SK-N-SH (cell line): ENCODE results near the gene WWP2. TPM values are rescaled to one million over a fixed set of nuclear protein-coding genes. Genes with fewer than 3 reads are reported as not detected.

Experiments used
- CTCF ChIA-PET: fragments of 300-600, 350-600 bp; formaldehyde crosslinking; extraction: SDS; loops from one replicate; lab custom pipeline; 2021; lab: Yijun Ruan, JAX
- POLR2A ChIA-PET: fragments of 350-600 bp; sonication (Branson Sonifier 250); formaldehyde crosslinking; extraction: SDS; loops from one replicate; lab custom pipeline; 2020; ENCODE audit warnings: antibody characterized with exemption, inconsistent platforms; lab: Yijun Ruan, JAX
- DNase-seq: peaks from one replicate; pipeline ENCODE4 v3.0.0; 2012
- H2AFZ ChIP-seq: fragments of 200-600 bp; sonication (generic); 2 replicates; pipeline ENCODE4 v1.8.1; 2016; ENCODE audit warnings: antibody characterized with exemption, mild to moderate bottlenecking, low read depth
- H3F3A ChIP-seq: fragments of 200-600 bp; sonication (generic); replicated peaks from 2 replicates; pipeline ENCODE3; 2016; ENCODE audit warnings: antibody characterized with exemption, mild to moderate bottlenecking; ENCODE audit not compliant: insufficient read depth
- H3K27ac ChIP-seq, 2 experiments: fragments of 200-500 bp in 1 of 2; fragments of 200-600 bp in 1 of 2; sonication (Bioruptor generic) in 1 of 2; sonication (generic), shearing (Covaris generic) in 1 of 2; 2 replicates each; pipeline versions ENCODE4 v1.5.1 to v1.6.1; 2014 to 2016; ENCODE audit warnings: low read depth in 2 of 2, inconsistent platforms in 1 of 2, low read length in 1 of 2, mild to moderate bottlenecking in 1 of 2, mixed read lengths in 1 of 2
- H3K27me3 ChIP-seq: fragments of 200-600 bp; sonication (generic), shearing (Covaris generic); 2 replicates; pipeline ENCODE4 v1.6.1; 2016; ENCODE audit warnings: mixed run types; ENCODE audit not compliant: insufficient read depth
- H3K36me3 ChIP-seq, 2 experiments: fragments of 200-500 bp in 1 of 2; fragments of 200-600 bp in 1 of 2; sonication (Bioruptor generic) in 1 of 2; sonication (generic) in 1 of 2; replicated peaks in 1 of 2; 2 replicates each; pipeline versions ENCODE3 to v1.5.1; 2014 to 2016; ENCODE audit warnings: low read length in 1 of 2, mild to moderate bottlenecking in 1 of 2; ENCODE audit not compliant: insufficient read depth in 2 of 2, control insufficient read depth in 1 of 2
- H3K4me1 ChIP-seq, 2 experiments: fragments of 200-500 bp in 1 of 2; fragments of 200-600 bp in 1 of 2; sonication (Bioruptor generic) in 1 of 2; sonication (generic), shearing (Covaris generic) in 1 of 2; 2 replicates each; pipeline versions ENCODE4 v1.5.1 to v1.6.1; 2014 to 2016; ENCODE audit warnings: low read depth in 1 of 2, low read length in 1 of 2, mixed run types in 1 of 2; ENCODE audit not compliant: insufficient read depth in 2 of 2, control insufficient read depth in 1 of 2
- H3K4me2 ChIP-seq: fragments of 200-600 bp; sonication (generic), shearing (Covaris generic); 2 replicates; pipeline ENCODE4 v1.6.1; 2017; ENCODE audit warnings: mixed run types
- H3K4me3 ChIP-seq, 2 experiments: fragments of 200-500 bp in 1 of 2; fragments of 200-600 bp in 1 of 2; sonication (Bioruptor generic) in 1 of 2; sonication (generic), shearing (Covaris generic) in 1 of 2; 2 replicates each; pipeline versions ENCODE4 v1.5.1 to v1.8.1; 2014 to 2016; ENCODE audit warnings: low read depth in 2 of 2, inconsistent platforms in 1 of 2, low read length in 1 of 2, mild to moderate bottlenecking in 1 of 2, mixed read lengths in 1 of 2, moderate library complexity in 1 of 2
- H3K79me2 ChIP-seq: fragments of 200-600 bp; sonication (generic); 2 replicates; pipeline ENCODE4 v1.8.1; 2017; ENCODE audit warnings: mild to moderate bottlenecking; ENCODE audit not compliant: insufficient read depth
- H3K9ac ChIP-seq: fragments of 200-600 bp; sonication (generic); 2 replicates; pipeline ENCODE4 v1.6.1; 2017; ENCODE audit warnings: mixed run types
- H3K9me2 ChIP-seq: fragments of 200-600 bp; sonication (generic); 2 replicates; pipeline ENCODE4 v1.6.1; 2017; ENCODE audit warnings: mixed run types
- H3K9me3 ChIP-seq: fragments of 200-600 bp; sonication (generic); 2 replicates; pipeline ENCODE4 v1.6.1; 2017; ENCODE audit warnings: mixed run types, mild to moderate bottlenecking, moderate library complexity
- H4K20me1 ChIP-seq: fragments of 200-600 bp; sonication (generic); 2 replicates; pipeline ENCODE4 v1.6.1; 2017; ENCODE audit warnings: mild to moderate bottlenecking, mixed run types; ENCODE audit not compliant: insufficient read depth
- ELF1 ChIP-seq: IDR thresholded peaks from 2 replicates; pipeline ENCODE4 v1.4.0; 2012
- EP300 ChIP-seq, 2 experiments: IDR thresholded peaks; 2 replicates each; pipeline versions ENCODE4 v1.4.0 to v1.6.1; 2012; ENCODE audit warnings: borderline replicate concordance in 1 of 2, low read depth in 1 of 2, low read length in 1 of 2
- EZH2phosphoT487 ChIP-seq: fragments of 200-600 bp; sonication (generic); IDR thresholded peaks from 2 replicates; pipeline ENCODE4 v1.6.1; 2017; ENCODE audit warnings: low read depth, mixed run types, mild to moderate bottlenecking, antibody characterized with exemption, moderate library complexity, borderline replicate concordance
- FOXJ3 ChIP-seq: sonication (generic); formaldehyde crosslinking; IDR thresholded peaks from 2 replicates; pipeline ENCODE4 v1.5.1; 2020; ENCODE audit warnings: mild to moderate bottlenecking, missing genetic modification reagents
- GABPA ChIP-seq: IDR thresholded peaks from 2 replicates; pipeline ENCODE4 v1.4.0; 2012; ENCODE audit warnings: low read depth, mild to moderate bottlenecking
- GATA2 ChIP-seq: sonication (generic); formaldehyde crosslinking; IDR thresholded peaks from 2 replicates; pipeline ENCODE4 v1.5.0; 2020; ENCODE audit warnings: mild to moderate bottlenecking, missing genetic modification reagents
- IRF3 ChIP-seq: fragments of 150-350 bp; IDR thresholded peaks from 2 replicates; pipeline ENCODE4 v1.6.1; 2016; ENCODE audit warnings: mild to moderate bottlenecking, low read depth, low read length
- MXI1 ChIP-seq: IDR thresholded peaks from 2 replicates; pipeline ENCODE4 v1.6.1; 2012; ENCODE audit warnings: mild to moderate bottlenecking, low read depth, low read length, improper control_type of control experiment
- NFIC ChIP-seq: IDR thresholded peaks from 2 replicates; pipeline ENCODE4 v1.4.0; 2012; ENCODE audit warnings: borderline replicate concordance
- NRF1 ChIP-seq: IDR thresholded peaks from 2 replicates; pipeline ENCODE4 v1.6.1; 2012; ENCODE audit warnings: low read depth, mild to moderate bottlenecking, low read length
- POLR2AphosphoS5 ChIP-seq: IDR thresholded peaks from 2 replicates; pipeline ENCODE4 v1.6.1; 2012; ENCODE audit warnings: low read depth, low read length
- RCOR1 ChIP-seq: fragments of 150-350 bp; IDR thresholded peaks from 2 replicates; pipeline ENCODE4 v1.6.1; 2017; ENCODE audit warnings: antibody characterized with exemption, low read length
- RFX5 ChIP-seq: IDR thresholded peaks from 2 replicates; pipeline ENCODE4 v1.6.1; 2012; ENCODE audit warnings: mild to moderate bottlenecking, improper control_type of control experiment, low read length
- RXRA ChIP-seq: IDR thresholded peaks from 2 replicates; pipeline ENCODE4 v1.4.0; 2012; ENCODE audit warnings: low read depth, mild to moderate bottlenecking, borderline replicate concordance
- SIN3A ChIP-seq: IDR thresholded peaks from 2 replicates; pipeline ENCODE4 v1.6.1; 2012; ENCODE audit warnings: low read depth, mild to moderate bottlenecking, low read length, moderate library complexity, borderline replicate concordance
- SMC3 ChIP-seq: IDR thresholded peaks from 2 replicates; pipeline ENCODE4 v1.6.1; 2012; ENCODE audit warnings: low read depth, low read length, improper control_type of control experiment
- WGBS: methylation state at CpG from one replicate; pipeline ENCODE4 v1.1.6; 2017; ENCODE audit warnings: low lambda C conversion rate; 5-methylcytosine and 5-hydroxymethylcytosine counted together
- polyA plus RNA-seq, 3 experiments: library from polyadenylated mRNA; depleted of rRNA; stranded (reverse); fragments of >200 nt; gene quantifications; 2 replicates each; pipeline ENCODE4 v1.2.3, GENCODE V29; 2012
- TF ChIP-seq, protein P1 (sequence below): IDR thresholded peaks from 2 replicates; pipeline ENCODE4 v1.4.0; 2012; ENCODE audit warnings: low read depth, borderline replicate concordance
- TF ChIP-seq, protein P2 (sequence below): fragments of 150-350 bp; IDR thresholded peaks from 2 replicates; pipeline ENCODE4 v1.6.1; 2017; ENCODE audit warnings: antibody characterized with exemption, low read length, low read depth, borderline replicate concordance
- TF ChIP-seq, protein P3 (sequence below): IDR thresholded peaks from 2 replicates; pipeline ENCODE4; 2012
- TF ChIP-seq, protein P4 (sequence below): fragments of 200-600 bp; sonication (generic); IDR thresholded peaks from 2 replicates; pipeline ENCODE4 v1.6.1; 2017; ENCODE audit warnings: antibody characterized with exemption, mild to moderate bottlenecking, moderate library complexity

WWP2 gene
- polyA plus RNA-seq, 1 of the 3 experiments (the other 2 are of a cell fraction), result 13.3 TPM

DNA sequence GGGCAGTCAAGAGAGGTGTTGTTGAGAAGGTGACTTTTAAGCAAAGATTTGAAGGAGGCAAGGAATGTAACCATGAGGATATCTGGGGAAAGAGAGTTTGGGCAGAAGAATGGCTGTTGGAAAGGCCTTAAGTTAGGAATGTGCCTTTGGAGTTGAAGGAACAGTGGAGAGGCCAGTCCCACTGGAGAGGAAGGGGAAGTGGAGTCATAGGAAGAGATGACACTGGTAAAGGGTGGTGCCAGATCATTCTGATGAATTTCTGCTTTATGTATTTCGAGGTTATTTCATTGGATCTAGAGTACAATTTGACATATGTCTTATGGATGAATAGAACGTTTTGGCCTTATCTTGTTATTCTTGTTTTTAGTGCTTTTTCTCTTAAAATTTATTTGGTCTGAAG lies 93.5 kb downstream of the WWP2 start (continued):
- TF ChIP-seq SMC3 (no peak), MXI1 (no peak), FOXJ3 (no peak), ELF1 (no peak), GATA2 (no peak)
- TF ChIP-seq, all 33 proteins: peak for 0

DNA sequence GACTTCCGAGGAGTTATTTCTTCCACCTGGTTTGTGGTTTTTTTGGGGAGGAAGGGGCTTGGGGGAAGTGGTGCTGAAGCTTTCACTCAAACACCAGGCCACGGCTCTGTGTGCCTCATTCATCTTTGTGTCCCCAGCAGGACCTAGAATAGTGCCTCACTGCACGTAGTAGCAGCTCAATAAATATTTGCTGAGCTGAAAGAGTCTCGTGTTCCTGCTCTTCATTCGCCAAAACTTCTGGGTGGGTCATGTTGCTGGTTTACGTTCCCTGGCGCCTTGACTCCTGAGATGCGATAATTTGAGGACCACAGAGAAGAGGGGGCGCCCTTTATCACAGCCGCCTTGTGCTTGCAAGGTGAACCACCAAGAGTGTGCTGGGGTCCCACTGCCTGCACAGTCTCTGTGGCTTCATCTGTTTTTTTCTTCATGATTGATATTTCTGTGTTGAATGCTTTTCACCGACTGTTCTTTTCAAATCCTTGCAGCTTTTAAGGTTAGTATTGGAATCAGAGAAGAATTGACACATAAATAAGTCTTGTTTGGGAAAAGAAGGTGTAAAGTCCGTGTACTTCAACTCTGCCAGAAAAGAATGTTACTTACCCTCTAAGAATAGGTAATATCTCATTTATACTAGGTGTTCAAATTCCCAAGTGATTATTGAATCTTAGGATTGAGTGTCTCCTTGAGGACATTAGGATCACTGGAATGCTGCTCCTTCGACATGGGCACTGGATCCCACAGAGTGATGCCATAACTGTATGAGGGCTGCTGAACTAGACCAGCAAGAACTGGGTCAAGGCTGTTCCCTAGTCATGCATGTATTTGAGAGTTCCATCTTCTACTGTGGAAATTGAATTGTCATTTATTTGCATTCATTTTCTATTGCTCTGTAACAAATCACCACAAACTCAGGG lies 96.3 kb downstream of the WWP2 start:
- peaks cover 0 to 2% of the 10 kb centered on the region in 2 experiments; a peak in 2 of 4 replicates for H3K4me1 ChIP-seq
- no peak overlapping the region for H3K4me3 ChIP-seq
- H3K27ac ChIP-seq, result no peak overlapping the region
- no peak overlapping the region for H3K9ac ChIP-seq
- POLR2A ChIA-PET, result no interaction called here
- no peak for TF ChIP-seq SIN3A
- TF ChIP-seq RXRA, result no peak
- TF ChIP-seq, protein P1, sequence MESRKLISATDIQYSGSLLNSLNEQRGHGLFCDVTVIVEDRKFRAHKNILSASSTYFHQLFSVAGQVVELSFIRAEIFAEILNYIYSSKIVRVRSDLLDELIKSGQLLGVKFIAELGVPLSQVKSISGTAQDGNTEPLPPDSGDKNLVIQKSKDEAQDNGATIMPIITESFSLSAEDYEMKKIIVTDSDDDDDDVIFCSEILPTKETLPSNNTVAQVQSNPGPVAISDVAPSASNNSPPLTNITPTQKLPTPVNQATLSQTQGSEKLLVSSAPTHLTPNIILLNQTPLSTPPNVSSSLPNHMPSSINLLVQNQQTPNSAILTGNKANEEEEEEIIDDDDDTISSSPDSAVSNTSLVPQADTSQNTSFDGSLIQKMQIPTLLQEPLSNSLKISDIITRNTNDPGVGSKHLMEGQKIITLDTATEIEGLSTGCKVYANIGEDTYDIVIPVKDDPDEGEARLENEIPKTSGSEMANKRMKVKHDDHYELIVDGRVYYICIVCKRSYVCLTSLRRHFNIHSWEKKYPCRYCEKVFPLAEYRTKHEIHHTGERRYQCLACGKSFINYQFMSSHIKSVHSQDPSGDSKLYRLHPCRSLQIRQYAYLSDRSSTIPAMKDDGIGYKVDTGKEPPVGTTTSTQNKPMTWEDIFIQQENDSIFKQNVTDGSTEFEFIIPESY, result no peak
- TF ChIP-seq FOXJ3, result no peak
- TF ChIP-seq, protein P2, sequence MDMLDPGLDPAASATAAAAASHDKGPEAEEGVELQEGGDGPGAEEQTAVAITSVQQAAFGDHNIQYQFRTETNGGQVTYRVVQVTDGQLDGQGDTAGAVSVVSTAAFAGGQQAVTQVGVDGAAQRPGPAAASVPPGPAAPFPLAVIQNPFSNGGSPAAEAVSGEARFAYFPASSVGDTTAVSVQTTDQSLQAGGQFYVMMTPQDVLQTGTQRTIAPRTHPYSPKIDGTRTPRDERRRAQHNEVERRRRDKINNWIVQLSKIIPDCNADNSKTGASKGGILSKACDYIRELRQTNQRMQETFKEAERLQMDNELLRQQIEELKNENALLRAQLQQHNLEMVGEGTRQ, result no peak
- TF ChIP-seq, protein P3, sequence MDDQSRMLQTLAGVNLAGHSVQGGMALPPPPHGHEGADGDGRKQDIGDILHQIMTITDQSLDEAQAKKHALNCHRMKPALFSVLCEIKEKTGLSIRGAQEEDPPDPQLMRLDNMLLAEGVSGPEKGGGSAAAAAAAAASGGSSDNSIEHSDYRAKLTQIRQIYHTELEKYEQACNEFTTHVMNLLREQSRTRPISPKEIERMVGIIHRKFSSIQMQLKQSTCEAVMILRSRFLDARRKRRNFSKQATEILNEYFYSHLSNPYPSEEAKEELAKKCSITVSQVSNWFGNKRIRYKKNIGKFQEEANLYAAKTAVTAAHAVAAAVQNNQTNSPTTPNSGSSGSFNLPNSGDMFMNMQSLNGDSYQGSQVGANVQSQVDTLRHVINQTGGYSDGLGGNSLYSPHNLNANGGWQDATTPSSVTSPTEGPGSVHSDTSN, result no peak
- no peak for TF ChIP-seq NRF1
- TF ChIP-seq POLR2AphosphoS5, result no peak
- no peak for TF ChIP-seq RCOR1
- TF ChIP-seq RFX5, result no peak
- no peak for TF ChIP-seq EP300 (IDR thresholded peaks at IDR 0.05; ENCODE audit: borderline replicate concordance in 1 of 2, low read depth in 1 of 2, low read length in 1 of 2)
- TF ChIP-seq IRF3, result no peak
- no peak for TF ChIP-seq GABPA
- no peak for TF ChIP-seq GATA2
- no peak for TF ChIP-seq MXI1
- no peak for TF ChIP-seq NFIC
- TF ChIP-seq EZH2phosphoT487, result no peak
- TF ChIP-seq, protein P4, sequence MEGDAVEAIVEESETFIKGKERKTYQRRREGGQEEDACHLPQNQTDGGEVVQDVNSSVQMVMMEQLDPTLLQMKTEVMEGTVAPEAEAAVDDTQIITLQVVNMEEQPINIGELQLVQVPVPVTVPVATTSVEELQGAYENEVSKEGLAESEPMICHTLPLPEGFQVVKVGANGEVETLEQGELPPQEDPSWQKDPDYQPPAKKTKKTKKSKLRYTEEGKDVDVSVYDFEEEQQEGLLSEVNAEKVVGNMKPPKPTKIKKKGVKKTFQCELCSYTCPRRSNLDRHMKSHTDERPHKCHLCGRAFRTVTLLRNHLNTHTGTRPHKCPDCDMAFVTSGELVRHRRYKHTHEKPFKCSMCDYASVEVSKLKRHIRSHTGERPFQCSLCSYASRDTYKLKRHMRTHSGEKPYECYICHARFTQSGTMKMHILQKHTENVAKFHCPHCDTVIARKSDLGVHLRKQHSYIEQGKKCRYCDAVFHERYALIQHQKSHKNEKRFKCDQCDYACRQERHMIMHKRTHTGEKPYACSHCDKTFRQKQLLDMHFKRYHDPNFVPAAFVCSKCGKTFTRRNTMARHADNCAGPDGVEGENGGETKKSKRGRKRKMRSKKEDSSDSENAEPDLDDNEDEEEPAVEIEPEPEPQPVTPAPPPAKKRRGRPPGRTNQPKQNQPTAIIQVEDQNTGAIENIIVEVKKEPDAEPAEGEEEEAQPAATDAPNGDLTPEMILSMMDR, result no peak
- TF ChIP-seq, all 33 proteins: peak for 0
- H4K20me1 ChIP-seq, result no peaks in the 10 kb centered on the region
- no peak overlapping the region for H2AFZ ChIP-seq
- no peaks in the 10 kb centered on the region for H3F3A ChIP-seq
- no peaks in the 10 kb centered on the region for H3K9me2 ChIP-seq
- no peak for DNase-seq
- H3K27me3 ChIP-seq, result no peaks in the 10 kb centered on the region
- 93% methylated on average over 13 of the region's 13 CpGs for WGBS
- H3K36me3 ChIP-seq, result no peaks in the 10 kb centered on the region
- CTCF ChIA-PET, result interaction anchor here (0.9 to 2.0 kb wide), 10 partner anchors 9 to 67 kb away, joined by 3 to 7 read pairs (median 4); no protein-coding TSS in a partner anchor
- no peaks in the 10 kb centered on the region for H3K9me3 ChIP-seq
- H3K4me2 ChIP-seq, result no peak overlapping the region
- H3K79me2 ChIP-seq, result no peaks in the 10 kb centered on the region
